K562 (cell line): ENCODE measurements around the gene CCNQ. TPM values are rescaled to one million over a fixed set of nuclear protein-coding genes. Genes with fewer than 3 reads are reported as not detected.

Source experiments
- ATAC-seq: fragments of 200-7000 bp; cut with Tn5 transposase; 3 replicates; pipeline ENCODE4 v1.9.1; 2020; ENCODE audit warnings: moderate library complexity
- BruUV-seq: library from RNA; stranded (reverse); fragments of 400-500 nt; replicated peaks from 2 replicates; lab custom pipeline; 2021; lab: Mats Ljungman, UMichigan
- CTCF ChIA-PET: fragments of 300-600 bp; formaldehyde crosslinking; extraction: SDS; loops from one replicate; lab custom pipeline; 2021; ENCODE audit warnings: low intra/inter-chr PET ratio; lab: Yijun Ruan, JAX
- POLR2A ChIA-PET: fragments of 300-600, 350-650 bp; sonication (Branson Sonifier 250); formaldehyde crosslinking; extraction: SDS; loops from one replicate; lab custom pipeline; 2021; ENCODE audit warnings: antibody characterized with exemption, inconsistent platforms; lab: Yijun Ruan, JAX
- DNase-seq, 4 experiments: peaks; one replicate each; pipeline versions ENCODE4 v3.0.0 to v3.0.0-alpha.2; 2011 to 2018; ENCODE audit warnings: low spot score in 3 of 4, mixed read lengths in 3 of 4; ENCODE audit errors: extremely low read depth in 1 of 4
- FAIRE-seq: peaks from 2 replicates; lab custom pipeline; 2011; peaks lifted over from hg19 to GRCh38; lab: Jason Lieb, UNC
- H2AFZ ChIP-seq: 2 replicates; pipeline ENCODE4 v1.6.0; 2011; ENCODE audit warnings: low read depth, low read length, control low read depth, inconsistent platforms
- H3K27ac ChIP-seq: fragments of 200-600 bp; 3 replicates; pipeline ENCODE4 v1.8.0; 2011; ENCODE audit warnings: low read depth, mild to moderate bottlenecking, control low read depth, inconsistent platforms, low read length, moderate library complexity, mixed read lengths; ENCODE audit errors: extremely low read depth
- H3K27me3 ChIP-seq, 2 experiments: fragments of 300-600 bp in 1 of 2; 2 replicates in 1 of 2; 3 replicates in 1 of 2; pipeline versions ENCODE4 v1.6.0 to v1.8.0; 2011; ENCODE audit warnings: inconsistent platforms in 2 of 2, low read length in 2 of 2, mild to moderate bottlenecking in 1 of 2, mixed read lengths in 1 of 2, moderate library complexity in 1 of 2; ENCODE audit not compliant: control insufficient read depth in 2 of 2, insufficient read depth in 2 of 2
- H3K36me3 ChIP-seq: fragments of 300-600 bp; 3 replicates; pipeline ENCODE4 v1.8.0; 2011; ENCODE audit warnings: mild to moderate bottlenecking, low read length, inconsistent platforms; ENCODE audit not compliant: control insufficient read depth, insufficient read depth
- H3K4me1 ChIP-seq, 2 experiments: fragments of 200-600 bp in 1 of 2; replicated peaks in 1 of 2; 2 replicates in 1 of 2; 3 replicates in 1 of 2; pipeline versions ENCODE4 v1.5.1 to v1.8.0; 2011; ENCODE audit warnings: inconsistent platforms in 2 of 2, low read length in 2 of 2, mild to moderate bottlenecking in 1 of 2, mixed read lengths in 1 of 2, moderate library complexity in 1 of 2; ENCODE audit not compliant: control insufficient read depth in 2 of 2, insufficient read depth in 2 of 2
- H3K4me2 ChIP-seq: 2 replicates; pipeline ENCODE4 v1.6.1; 2011; ENCODE audit warnings: low read length, control low read depth, inconsistent platforms, mixed read lengths; ENCODE audit not compliant: insufficient read depth
- H3K4me3 ChIP-seq: fragments of 200-600 bp; sonication (generic), shearing (Covaris generic); 2 replicates; pipeline ENCODE4 v1.5.1; 2016; ENCODE audit warnings: control low read depth, inconsistent platforms
- H3K79me2 ChIP-seq: fragments of 200-600 bp; 3 replicates; pipeline ENCODE4 v1.8.0; 2011; ENCODE audit warnings: low read length, inconsistent platforms; ENCODE audit not compliant: control insufficient read depth, insufficient read depth
- H3K9ac ChIP-seq, 2 experiments: 2 replicates each; pipeline versions ENCODE4 v1.6.0 to v1.6.1; 2011; ENCODE audit warnings: low read depth in 2 of 2, low read length in 2 of 2, control low read depth in 1 of 2, inconsistent platforms in 1 of 2, mild to moderate bottlenecking in 1 of 2, mixed read lengths in 1 of 2; ENCODE audit not compliant: insufficient read depth in 1 of 2
- H3K9me1 ChIP-seq: one replicate; pipeline ENCODE4 v1.6.0; 2011; ENCODE audit warnings: inconsistent platforms, mild to moderate bottlenecking, low read length, moderate library complexity; ENCODE audit not compliant: control insufficient read depth, insufficient read depth
- H3K9me3 ChIP-seq: replicated peaks from 2 replicates; pipeline ENCODE4 v1.5.1; 2011; ENCODE audit warnings: low read depth, low read length, inconsistent platforms; ENCODE audit not compliant: control insufficient read depth, insufficient read depth
- H4K20me1 ChIP-seq: replicated peaks from 2 replicates; pipeline ENCODE4 v1.6.1; 2011; ENCODE audit warnings: low read length, inconsistent platforms, mixed read lengths; ENCODE audit not compliant: control insufficient read depth, insufficient read depth
- CEBPG ChIP-seq, 3 experiments: fragments of 200-800 bp in 1 of 3; sonication (Bioruptor generic) in 1 of 3; sonication (generic) in 1 of 3; formaldehyde crosslinking in 1 of 3; IDR thresholded peaks in 2 of 3; conservative IDR thresholded peaks in 1 of 3; 2 replicates each; pipeline versions ENCODE4 v1.6.1 to v1.8.0; 2016 to 2022; ENCODE audit warnings: missing compliant biosample characterization in 2 of 3, missing genetic modification characterization in 2 of 3, mild to moderate bottlenecking in 1 of 3, missing genetic modification reagents in 1 of 3
- E2F4 ChIP-seq: sonication (generic); formaldehyde crosslinking; IDR thresholded peaks from 2 replicates; pipeline ENCODE4 v1.8.0; 2022; ENCODE audit warnings: mild to moderate bottlenecking, low read depth, missing genetic modification reagents
- ESRRB ChIP-seq: fragments of 250-450 bp; sonication (Bioruptor Pico); IDR thresholded peaks from 2 replicates; pipeline ENCODE4 v1.5.0; 2020; ENCODE audit warnings: mild to moderate bottlenecking, moderate library complexity, borderline replicate concordance
- GTF2F1 ChIP-seq: IDR thresholded peaks from 2 replicates; pipeline ENCODE4 v1.6.1; 2011; ENCODE audit warnings: low read depth, low read length, improper control_type of control experiment
- KAT2B ChIP-seq: IDR thresholded peaks from one replicate; pipeline ENCODE4 v1.6.1; 2012; ENCODE audit warnings: low read depth, mild to moderate bottlenecking, control low read depth, inconsistent platforms, low read length, moderate library complexity
- MAFF ChIP-seq: IDR thresholded peaks from 2 replicates; pipeline ENCODE4 v1.6.1; 2012; ENCODE audit warnings: low read length, improper control_type of control experiment
- NCOA2 ChIP-seq, 2 experiments: fragments of 450-650 bp; IDR thresholded peaks; 2 replicates each; pipeline ENCODE4 v1.6.1; 2018; ENCODE audit warnings: mild to moderate bottlenecking in 2 of 2, moderate library complexity in 1 of 2; ENCODE audit not compliant: partially characterized antibody in 2 of 2
- PCBP2 ChIP-seq: fragments of 200-400 bp; formaldehyde crosslinking; IDR thresholded peaks from 2 replicates; pipeline ENCODE4 v1.6.1; 2018; ENCODE audit warnings: low read length, low read depth, mild to moderate bottlenecking, moderate library complexity; ENCODE audit not compliant: poor library complexity, severe bottlenecking
- PREB ChIP-seq: sonication (generic); formaldehyde crosslinking; IDR thresholded peaks from 2 replicates; pipeline ENCODE4 v1.8.1; 2023; ENCODE audit warnings: mild to moderate bottlenecking, missing genetic modification reagents
- RHOXF2B ChIP-seq: fragments of 250-450 bp; sonication (Bioruptor Pico); conservative IDR thresholded peaks from 2 replicates; pipeline ENCODE4 v1.5.1; 2021
- TCF3 ChIP-seq: sonication (generic); formaldehyde crosslinking; IDR thresholded peaks from 2 replicates; pipeline ENCODE4 v1.4.0; 2020; ENCODE audit warnings: mild to moderate bottlenecking, missing genetic modification reagents
- ZNF175 ChIP-seq: fragments of 200-800 bp; sonication (Bioruptor generic); IDR thresholded peaks from 2 replicates; pipeline ENCODE4 v1.6.1; 2016; ENCODE audit warnings: low read depth, mild to moderate bottlenecking, missing genetic modification characterization, missing compliant biosample characterization
- ZNF589 ChIP-seq: fragments of 200-800 bp; sonication (Bioruptor generic); IDR thresholded peaks from 2 replicates; pipeline ENCODE4 v1.6.1; 2016; ENCODE audit warnings: low read depth, missing genetic modification characterization, missing compliant biosample characterization
- WGBS: fragments of 100-300 bp; shearing (Covaris generic); methylation state at CpG from one replicate; pipeline ENCODE4 v1.1.6; 2016; ENCODE audit warnings: low coverage, mixed read lengths; ENCODE audit not compliant: insufficient coverage; ENCODE audit errors: missing lambda C conversion rate; 5-methylcytosine and 5-hydroxymethylcytosine counted together
- in situ Hi-C: fragments of 300-500 bp; cut with MboI; formaldehyde crosslinking; loops from 4 replicates; pipeline ENCODE4 v1.15.0; 2018; ENCODE audit warnings: inconsistent platforms, mixed read lengths
- intact Hi-C: fragments of 100-400 bp; cut with micrococcal nuclease; formaldehyde crosslinking; loops from 2 replicates; pipeline ENCODE4 v1.14.2; 2022
- polyA plus RNA-seq, 8 experiments: library from polyadenylated mRNA; depleted of rRNA in 4 of 8; stranded (reverse) in 5 of 8; unstranded in 3 of 8; fragments of >200 nt; fragmentation: Nextera tagmentation in 2 of 8; fragmentation: Illumina TruSeq in 1 of 8; extraction: Ambion mirVana in 2 of 8; extraction: Trizol in 1 of 8; gene quantifications; 2 replicates each; pipeline versions ENCODE4 v1.2.1 to v1.2.3, GENCODE V29; 2011 to 2014; ENCODE audit warnings: inconsistent platforms in 1 of 8, missing spikeins in 1 of 8
- total RNA-seq, 7 experiments: library from RNA; depleted of rRNA in 6 of 7; stranded (reverse); fragments of >200 nt in 6 of 7; fragmentation: Illumina TruSeq in 2 of 7; extraction: Trizol in 2 of 7; gene quantifications; 2 replicates each; pipeline versions ENCODE4 v1.2.1 to v1.2.3, GENCODE V29; 2011 to 2021; ENCODE audit warnings: low replicate concordance in 1 of 7
- TF ChIP-seq, protein P1 (sequence below): sonication (generic); formaldehyde crosslinking; IDR thresholded peaks from 2 replicates; pipeline ENCODE4 v1.8.0; 2022; ENCODE audit warnings: missing genetic modification reagents, mild to moderate bottlenecking, moderate library complexity, borderline replicate concordance
- TF ChIP-seq, protein P2 (sequence below): sonication (generic); formaldehyde crosslinking; IDR thresholded peaks from 2 replicates; pipeline ENCODE4 v1.8.0; 2022; ENCODE audit warnings: mild to moderate bottlenecking, missing genetic modification reagents, borderline replicate concordance

The CCNQ gene
- total and polyA plus RNA-seq, 9 of the 15 experiments (the other 6 are each of a cell fraction or from before 2014, with no cell fraction given) = 0.92 to 53.8 (median 25.3) TPM

GRCh38 chrX:153633048-153633447 is 34.1 kb upstream of the CCNQ start (continued):
- TF ChIP-seq, protein P1, sequence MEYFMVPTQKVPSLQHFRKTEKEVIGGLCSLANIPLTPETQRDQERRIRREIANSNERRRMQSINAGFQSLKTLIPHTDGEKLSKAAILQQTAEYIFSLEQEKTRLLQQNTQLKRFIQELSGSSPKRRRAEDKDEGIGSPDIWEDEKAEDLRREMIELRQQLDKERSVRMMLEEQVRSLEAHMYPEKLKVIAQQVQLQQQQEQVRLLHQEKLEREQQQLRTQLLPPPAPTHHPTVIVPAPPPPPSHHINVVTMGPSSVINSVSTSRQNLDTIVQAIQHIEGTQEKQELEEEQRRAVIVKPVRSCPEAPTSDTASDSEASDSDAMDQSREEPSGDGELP (CRISPR knock-in tag) = no peak
- TF ChIP-seq RHOXF2B (CRISPR knock-in tag) = no peak

DNA sequence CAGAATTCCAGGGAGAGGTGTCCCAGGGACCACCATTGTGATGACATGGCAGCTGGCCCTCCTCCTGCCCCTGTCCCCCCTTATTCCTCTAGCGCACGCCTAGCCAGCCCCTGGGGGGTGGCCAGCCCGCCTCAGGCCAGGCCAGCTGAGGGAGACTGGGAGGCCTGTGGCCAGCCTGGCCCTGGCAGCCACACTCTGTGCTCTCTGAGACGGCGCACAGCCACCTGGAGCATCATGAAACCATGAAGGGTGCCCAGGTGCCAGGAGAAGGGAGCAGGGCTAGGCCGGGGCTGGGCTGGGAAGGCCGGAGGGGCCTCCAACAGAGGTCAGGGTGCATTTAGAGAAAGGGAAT is 33.6 kb upstream of the CCNQ start:
- no peak for DNase-seq
- BruUV-seq = no TSS peak
- no peak for TF ChIP-seq PREB
- TF ChIP-seq ZNF175 (CRISPR knock-in tag) = no peak
- no peak for TF ChIP-seq TCF3 (CRISPR knock-in tag)
- no peak for TF ChIP-seq MAFF
- no peak for TF ChIP-seq ESRRB (CRISPR knock-in tag)
- TF ChIP-seq KAT2B = no peak
- TF ChIP-seq NCOA2 (IDR thresholded peaks at IDR 0.05; ENCODE audit: partially characterized antibody in 2 of 2) = no peak
- TF ChIP-seq E2F4 (CRISPR knock-in tag) = no peak
- no peak for TF ChIP-seq GTF2F1
- TF ChIP-seq ZNF589 (CRISPR knock-in tag) = no peak
- TF ChIP-seq CEBPG (CRISPR knock-in tag; IDR thresholded peaks at IDR 0.05) = no peak
- no peak for TF ChIP-seq CEBPG (tag; conservative IDR thresholded peaks at IDR 0.05 in 1 of 2, IDR thresholded peaks at IDR 0.05 in 1 of 2)
- TF ChIP-seq PCBP2 = no peak
- TF ChIP-seq, protein P2, sequence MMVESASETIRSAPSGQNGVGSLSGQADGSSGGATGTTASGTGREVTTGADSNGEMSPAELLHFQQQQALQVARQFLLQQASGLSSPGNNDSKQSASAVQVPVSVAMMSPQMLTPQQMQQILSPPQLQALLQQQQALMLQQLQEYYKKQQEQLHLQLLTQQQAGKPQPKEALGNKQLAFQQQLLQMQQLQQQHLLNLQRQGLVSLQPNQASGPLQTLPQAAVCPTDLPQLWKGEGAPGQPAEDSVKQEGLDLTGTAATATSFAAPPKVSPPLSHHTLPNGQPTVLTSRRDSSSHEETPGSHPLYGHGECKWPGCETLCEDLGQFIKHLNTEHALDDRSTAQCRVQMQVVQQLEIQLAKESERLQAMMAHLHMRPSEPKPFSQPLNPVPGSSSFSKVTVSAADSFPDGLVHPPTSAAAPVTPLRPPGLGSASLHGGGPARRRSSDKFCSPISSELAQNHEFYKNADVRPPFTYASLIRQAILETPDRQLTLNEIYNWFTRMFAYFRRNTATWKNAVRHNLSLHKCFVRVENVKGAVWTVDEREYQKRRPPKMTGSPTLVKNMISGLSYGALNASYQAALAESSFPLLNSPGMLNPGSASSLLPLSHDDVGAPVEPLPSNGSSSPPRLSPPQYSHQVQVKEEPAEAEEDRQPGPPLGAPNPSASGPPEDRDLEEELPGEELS (CRISPR knock-in tag) = no peak
- peaks cover 0 to 12% of the 10 kb centered on the region in 2 experiments; a peak in 2 of 5 replicates for H3K4me1 ChIP-seq
- no peaks in the 10 kb centered on the region for H4K20me1 ChIP-seq
- ATAC-seq = no peak
- intact Hi-C loops (no loop called here), in situ Hi-C loops (no loop called here)
- no peak overlapping the region for H3K27ac ChIP-seq
- no peaks in the 10 kb centered on the region for H3K79me2 ChIP-seq
- no peak overlapping the region for H2AFZ ChIP-seq
- no peaks in the 10 kb centered on the region for H3K9me3 ChIP-seq
- no peak overlapping the region for H3K4me3 ChIP-seq
- CTCF ChIA-PET = no interaction called here
- H3K9ac ChIP-seq = no peak overlapping the region
- FAIRE-seq = no peak
- WGBS = 12% methylated on average over 3 of the region's 7 CpGs
- H3K36me3 ChIP-seq = no peaks in the 10 kb centered on the region
- no peaks in the 10 kb centered on the region for H3K9me1 ChIP-seq
- POLR2A ChIA-PET = interaction anchor here (0.6 kb wide), 2 partner anchors 16 to 899 kb away, joined by 3 read pairs; no protein-coding TSS in a partner anchor
- no peak overlapping the region for H3K4me2 ChIP-seq
- peaks cover 11 to 85% of the 10 kb centered on the region in 2 experiments; a peak in 4 of 5 replicates for H3K27me3 ChIP-seq
